ENCODE data around the gene PAQR7. TPM values are rescaled to one million over a fixed set of nuclear protein-coding genes. Genes with fewer than 3 reads are reported as not detected.
"Not testable (repeated sequence)": the region's sequence is repeated elsewhere in the genome, so short reads cannot be mapped to it uniquely, and the experiment has no call there.

Gene PAQR7
- total RNA-seq, 3 donors from 2014 or later: 4.2 to 8.2 (median 7.2) TPM

GRCh38 chr1:25845664-25846063, 29.8 kb downstream of the PAQR7 start:
- Histone ChIP-seq H3K27me3 (no peaks in the 10 kb centered on the region), H3K27ac (no peak overlapping the region), H3K4me1 (no peaks in the 10 kb centered on the region), H3K9me3 (no peaks in the 10 kb centered on the region), H3K36me3 (no peaks in the 10 kb centered on the region), H3K4me3 (no peak overlapping the region)
- intact Hi-C loops (cut with DNase I; ENCODE audit: low total_unique reads): no loop called here
- no peak for TF ChIP-seq POLR2A (IDR thresholded peaks at IDR 0.05)
- no peak for DNase-seq (ENCODE audit: low spot score in 2 of 2)

- H3K9me3 ChIP-seq: no peaks in the 10 kb centered on the region
- H3K36me3 ChIP-seq: no peaks in the 10 kb centered on the region
- no peaks in the 10 kb centered on the region for H3K4me1 ChIP-seq
- DNase-seq (ENCODE audit: low spot score in 2 of 2): no peak
- TF ChIP-seq POLR2A (IDR thresholded peaks at IDR 0.05): no peak
- no peak for TF ChIP-seq CTCF (IDR thresholded peaks at IDR 0.05)
- no peak for TF ChIP-seq POLR2AphosphoS5 (IDR thresholded peaks at IDR 0.05)
- intact Hi-C loops (cut with DNase I; ENCODE audit: low total_unique reads): no loop called here
- no peak overlapping the region for H3K27ac ChIP-seq
- no peak overlapping the region for H3K4me3 ChIP-seq
- H3K27me3 ChIP-seq: no peaks in the 10 kb centered on the region
These were observed 30.8 kb downstream of the PAQR7 start for GRCh38 chr1:25844536-25845337.

GRCh38 chr1:25843483-25843882, 32.0 kb downstream of the PAQR7 start:
- no peaks in the 10 kb centered on the region for H3K27me3 ChIP-seq

GRCh38 chr1:25839808-25840207, 35.7 kb downstream of the PAQR7 start:
- H3K4me1 ChIP-seq; intact Hi-C loops (cut with DNase I; ENCODE audit: low total_unique reads); DNase-seq (ENCODE audit: low spot score in 2 of 2); H3K9me3 ChIP-seq; H3K27ac ChIP-seq; H3K27me3 ChIP-seq; H3K36me3 ChIP-seq; H3K4me3 ChIP-seq: not testable (repeated sequence)

More at GRCh38 chr1:25843483-25843882, 32.0 kb downstream of the PAQR7 start:
- no peak for DNase-seq (ENCODE audit: low spot score in 2 of 2)
- no peaks in the 10 kb centered on the region for H3K4me1 ChIP-seq
- H3K4me3 ChIP-seq: no peak overlapping the region
- H3K9me3 ChIP-seq: no peaks in the 10 kb centered on the region
- no peaks in the 10 kb centered on the region for H3K36me3 ChIP-seq
- intact Hi-C loops (cut with DNase I; ENCODE audit: low total_unique reads): no loop called here
- H3K27ac ChIP-seq: no peak overlapping the region
- TF ChIP-seq CTCF (IDR thresholded peaks at IDR 0.05): no peak

GRCh38 chr1:25837262-25837875, 38.1 kb downstream of the PAQR7 start:
- DNase-seq (ENCODE audit: low spot score in 2 of 2): no peak
- no peaks in the 10 kb centered on the region for H3K9me3 ChIP-seq
- no peak for TF ChIP-seq POLR2AphosphoS5 (IDR thresholded peaks at IDR 0.05)
- TF ChIP-seq CTCF (IDR thresholded peaks at IDR 0.05): peak in 2 of 3 donors; percentile 22 to 37
- no peak overlapping the region for H3K4me3 ChIP-seq
- H3K4me1 ChIP-seq: no peaks in the 10 kb centered on the region
- intact Hi-C loops (cut with DNase I; ENCODE audit: low total_unique reads): no loop called here
- H3K36me3 ChIP-seq: no peaks in the 10 kb centered on the region
- H3K27me3 ChIP-seq: no peaks in the 10 kb centered on the region
- H3K27ac ChIP-seq: no peak overlapping the region

GRCh38 chr1:25836695-25837094, 38.8 kb downstream of the PAQR7 start:
- no peak for DNase-seq (ENCODE audit: low spot score in 2 of 2)
- no peak for TF ChIP-seq CTCF (IDR thresholded peaks at IDR 0.05)
- no peak for TF ChIP-seq POLR2A (IDR thresholded peaks at IDR 0.05)
- TF ChIP-seq POLR2AphosphoS5 (IDR thresholded peaks at IDR 0.05): no peak
- Histone ChIP-seq H3K9me3 (no peaks in the 10 kb centered on the region), H3K36me3 (no peaks in the 10 kb centered on the region), H3K27ac (no peak overlapping the region), H3K27me3 (no peaks in the 10 kb centered on the region), H3K4me1 (no peaks in the 10 kb centered on the region), H3K4me3 (no peak overlapping the region)
- intact Hi-C loops (cut with DNase I; ENCODE audit: low total_unique reads): no loop called here
